Muscle of leg (tissue), 11 donors: ENCODE results near the gene KRT5. TPM values are rescaled to one million over a fixed set of nuclear protein-coding genes. Genes with fewer than 3 reads are reported as not detected.
A peak's percentile ranks its signal among the peaks of the same experiment; 100 is the strongest.

Experiments used
- DNase-seq: peaks from one replicate; pipeline ENCODE4 v3.0.0; 2013
- H3K27ac ChIP-seq: one replicate; pipeline ENCODE4 v1.5.1; 2013; ENCODE audit warnings: mild to moderate bottlenecking, low read length, control low read depth
- H3K27me3 ChIP-seq: one replicate; pipeline ENCODE4 v1.6.1; 2013; ENCODE audit warnings: low read length; ENCODE audit not compliant: control insufficient read depth, insufficient read depth
- H3K36me3 ChIP-seq: one replicate; pipeline ENCODE4 v1.6.1; 2013; ENCODE audit warnings: low read length; ENCODE audit not compliant: control insufficient read depth, insufficient read depth
- H3K4me1 ChIP-seq: one replicate; pipeline ENCODE4 v1.6.1; 2013; ENCODE audit warnings: low read length; ENCODE audit not compliant: control insufficient read depth, insufficient read depth
- H3K4me3 ChIP-seq: one replicate; pipeline ENCODE4 v1.5.1; 2013; ENCODE audit warnings: low read length, control low read depth
- H3K9me3 ChIP-seq: replicated peaks from 2 replicates; pipeline ENCODE4 v1.6.1; 2013; ENCODE audit warnings: low read depth, low read length; ENCODE audit not compliant: control insufficient read depth
- WGBS: methylation state at CpG from one replicate; pipeline ENCODE4 v1.1.5; 2013; ENCODE audit warnings: missing lambda C conversion rate; ENCODE audit not compliant: insufficient coverage; 5-methylcytosine and 5-hydroxymethylcytosine counted together
- polyA plus RNA-seq, 8 donors: library from polyadenylated mRNA; unstranded; fragments of 120-200 nt; gene quantifications; one replicate each; pipeline versions ENCODE4 v1.2.1 to v1.2.3, GENCODE V29; 2013; ENCODE audit warnings: inconsistent platforms in 1 of 8, low replicate concordance in 1 of 8; ENCODE audit not compliant: insufficient read length in 8 of 8, insufficient read depth in 1 of 8
- total RNA-seq: library from RNA; stranded (reverse); fragments of 120-200 nt; gene quantifications from one replicate; pipeline ENCODE4 v1.2.4, GENCODE V29; 2013

The KRT5 gene
- total and polyA plus RNA-seq, 9 donors, result 0.21 to 383 (median 0.66) TPM

DNA sequence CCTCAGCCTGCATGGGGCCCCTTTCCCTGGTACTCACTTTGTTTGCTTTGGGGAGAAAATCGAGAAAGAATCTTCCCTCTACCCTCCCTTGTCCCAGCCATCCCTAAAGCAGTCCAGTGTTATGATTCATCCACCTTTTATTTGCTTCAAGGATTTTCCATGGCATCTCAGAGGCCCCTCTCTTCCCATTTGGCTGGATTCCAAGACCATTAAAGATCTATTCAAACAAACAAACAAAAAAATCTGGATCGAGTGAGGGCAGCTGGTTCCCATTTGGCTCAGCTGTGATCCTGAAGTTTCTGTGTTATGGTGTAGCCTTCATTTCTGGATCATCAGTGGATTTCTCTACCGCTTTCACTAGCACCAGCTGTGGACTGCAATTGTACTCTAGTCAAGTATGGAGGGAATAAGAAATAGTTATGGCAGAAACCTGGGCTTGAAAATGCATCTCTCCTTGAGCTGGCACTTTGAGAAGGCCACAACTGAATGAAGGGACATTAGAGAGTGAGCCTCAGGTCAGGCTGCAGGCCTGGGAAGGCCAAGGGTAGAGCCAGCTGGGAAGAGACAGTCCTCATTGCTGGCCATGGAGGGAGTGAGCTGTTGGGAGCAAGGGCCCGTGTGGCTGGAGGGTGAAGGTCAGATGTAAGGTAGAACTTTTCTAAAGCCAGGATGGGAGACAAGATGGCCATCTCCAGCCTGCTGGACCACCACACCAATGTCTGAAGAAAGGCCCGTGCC, 19.1 kb upstream of the KRT5 start:
- DNase-seq, result peak; percentile 80
- H3K27me3 ChIP-seq, result no peaks in the 10 kb centered on the region
- H3K4me1 ChIP-seq, result peaks cover 30% of the 10 kb centered on the region
- no peaks in the 10 kb centered on the region for H3K36me3 ChIP-seq
- H3K4me3 ChIP-seq, result no peak overlapping the region
- peak overlapping the region; percentile 9 for H3K27ac ChIP-seq
- no peaks in the 10 kb centered on the region for H3K9me3 ChIP-seq
- 55% methylated on average over 3 of the region's 5 CpGs for WGBS

DNA sequence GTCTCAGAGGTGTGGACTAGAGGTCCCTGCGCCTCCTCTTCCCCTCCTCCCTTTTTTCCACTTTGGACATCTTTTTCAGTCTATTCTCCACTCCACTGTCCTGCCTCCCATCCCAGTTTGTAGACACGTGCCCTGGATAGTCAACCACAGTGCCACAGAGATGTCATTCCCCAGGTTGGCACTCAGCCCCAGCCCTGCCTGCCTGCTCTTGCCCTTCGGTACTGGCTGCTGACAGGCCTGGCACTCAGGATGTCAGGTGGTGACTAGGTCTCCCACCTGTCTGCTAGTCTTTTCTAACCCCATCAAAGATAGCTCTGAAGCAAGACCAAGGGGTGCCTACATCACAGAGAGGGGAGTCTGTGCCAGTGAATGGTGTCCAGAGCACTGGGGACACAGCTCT, 16.9 kb upstream of the KRT5 start:
- Histone ChIP-seq H3K9me3 (no peaks in the 10 kb centered on the region), H3K36me3 (no peaks in the 10 kb centered on the region)
- 87% methylated on average over 3 of the region's 3 CpGs for WGBS

DNA sequence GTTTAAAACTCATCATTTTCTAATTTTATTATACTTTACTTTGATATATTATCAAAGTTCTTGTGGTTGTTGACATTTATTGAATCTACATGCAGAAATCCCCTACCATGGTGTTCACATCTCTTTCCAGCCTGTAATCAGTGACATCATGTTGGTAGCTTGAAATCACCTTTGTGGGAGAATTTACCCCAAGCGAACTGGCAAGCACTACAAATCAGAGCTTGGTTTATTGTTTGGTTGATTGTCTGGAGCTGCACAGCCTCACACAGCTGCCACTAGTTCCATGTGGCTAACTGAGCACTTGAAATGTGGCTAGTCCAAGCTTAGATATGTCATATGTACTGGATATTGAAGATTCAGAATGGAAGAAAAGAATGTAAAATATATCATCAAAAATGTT, 15.4 kb upstream of the KRT5 start:
- Histone ChIP-seq H3K36me3 (no peaks in the 10 kb centered on the region), H3K9me3 (no peaks in the 10 kb centered on the region), H3K4me1 (peaks cover 32% of the 10 kb centered on the region), H3K27me3 (no peaks in the 10 kb centered on the region), H3K27ac (no peak overlapping the region), H3K4me3 (no peak overlapping the region)
- no peak for DNase-seq
- no CpG with 5 or more reads among the region's 1 CpG for WGBS

More for the DNA sequence above, 16.9 kb upstream of the KRT5 start:
- no peak overlapping the region for H3K4me3 ChIP-seq
- no peak overlapping the region for H3K27ac ChIP-seq
- H3K4me1 ChIP-seq, result peaks cover 32% of the 10 kb centered on the region
- no peak for DNase-seq
- H3K27me3 ChIP-seq, result no peaks in the 10 kb centered on the region

DNA sequence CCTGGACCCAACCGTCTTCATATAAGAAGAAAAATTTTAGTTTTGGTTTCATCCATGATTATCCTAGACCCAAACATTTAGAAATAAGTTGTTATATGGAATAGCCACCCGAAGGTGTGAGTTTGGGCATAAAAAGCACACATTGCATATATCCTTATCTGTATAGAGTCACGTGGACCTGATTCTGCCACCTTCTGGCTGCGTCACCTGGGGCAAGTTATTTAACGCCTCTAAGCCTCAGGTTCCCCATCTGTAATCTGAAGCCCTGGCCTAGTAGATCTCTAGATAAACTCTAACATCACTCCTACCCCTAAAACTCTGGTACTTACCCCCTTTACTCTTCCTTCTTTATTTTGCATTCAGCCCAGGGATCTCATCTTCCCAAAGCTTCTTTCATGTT, 14.3 kb upstream of the KRT5 start:
- WGBS, result 81% methylated on average over 3 of the region's 5 CpGs

DNA sequence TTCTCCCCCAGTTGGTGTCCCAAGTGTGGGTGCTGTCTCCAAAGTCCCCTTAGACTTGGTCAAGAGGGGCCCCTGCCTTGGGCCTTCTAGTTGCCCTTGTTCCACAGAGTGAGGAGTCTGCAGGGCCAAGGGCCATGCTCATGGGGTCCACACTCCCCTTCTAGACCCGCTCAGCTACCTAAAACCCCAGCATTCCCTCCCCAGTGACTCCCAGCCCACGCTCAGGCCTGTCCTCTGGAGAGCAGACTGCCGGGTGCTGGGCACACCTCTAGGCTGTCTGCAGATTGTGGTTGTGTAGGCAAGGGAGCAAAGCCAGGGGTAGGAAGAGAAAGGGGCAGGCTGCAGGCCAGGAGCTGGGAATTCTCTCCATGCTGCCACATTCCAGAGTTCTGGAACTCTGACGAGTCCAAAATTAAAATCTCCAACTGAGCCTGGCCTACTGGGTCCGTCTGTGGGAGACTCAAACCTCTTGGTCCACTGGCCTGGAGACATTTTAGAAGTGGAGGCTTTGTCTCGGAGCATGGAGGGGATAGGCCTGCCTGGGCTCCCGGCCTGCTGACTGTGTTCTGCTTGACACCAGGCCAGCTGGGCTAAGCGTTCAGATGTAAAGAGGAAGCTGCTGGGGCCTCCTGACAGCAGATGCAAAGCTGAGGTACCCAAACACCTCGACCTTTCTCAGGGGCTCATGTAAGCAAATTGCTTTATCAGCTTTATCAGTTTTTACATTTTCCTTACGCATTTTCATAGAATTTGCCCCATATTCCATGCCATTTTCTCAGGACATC, 13.7 kb upstream of the KRT5 start:
- H3K4me1 ChIP-seq, result peaks cover 17% of the 10 kb centered on the region
- WGBS, result 32% methylated on average over 6 of the region's 10 CpGs
- H3K4me3 ChIP-seq, result no peak overlapping the region
- H3K27ac ChIP-seq, result no peak overlapping the region
- no peaks in the 10 kb centered on the region for H3K36me3 ChIP-seq
- DNase-seq, result no peak
- H3K27me3 ChIP-seq, result no peaks in the 10 kb centered on the region
- H3K9me3 ChIP-seq, result no peaks in the 10 kb centered on the region

More for the DNA sequence above, 14.3 kb upstream of the KRT5 start:
- DNase-seq, result no peak
- Histone ChIP-seq H3K4me1 (peaks cover 23% of the 10 kb centered on the region), H3K9me3 (no peaks in the 10 kb centered on the region), H3K36me3 (no peaks in the 10 kb centered on the region), H3K27ac (no peak overlapping the region), H3K4me3 (no peak overlapping the region), H3K27me3 (no peaks in the 10 kb centered on the region)

DNA sequence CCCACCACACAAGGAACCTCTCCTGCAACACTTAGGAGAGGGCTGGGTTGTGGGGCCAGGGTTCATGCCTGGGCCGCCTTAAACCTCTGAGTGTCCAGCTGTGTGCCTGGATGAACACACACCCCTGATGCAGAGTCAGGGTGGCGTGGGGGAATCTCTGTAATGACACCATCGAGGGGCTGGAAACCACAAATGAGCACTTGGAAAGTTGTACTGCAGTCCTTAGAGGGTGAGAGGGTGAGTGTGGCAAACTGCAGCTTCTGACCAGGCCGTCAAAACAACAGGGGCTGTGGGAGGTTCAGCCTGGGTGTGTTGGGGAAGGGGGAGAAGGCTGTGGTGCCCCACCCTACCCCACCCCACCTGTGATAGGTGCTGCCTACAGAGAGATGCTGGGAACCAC, 12.4 kb upstream of the KRT5 start:
- Histone ChIP-seq H3K27me3 (no peaks in the 10 kb centered on the region), H3K9me3 (no peaks in the 10 kb centered on the region), H3K4me1 (peaks cover 11% of the 10 kb centered on the region), H3K36me3 (no peaks in the 10 kb centered on the region), H3K27ac (no peak overlapping the region), H3K4me3 (no peak overlapping the region)
- no peak for DNase-seq
- WGBS, result 73% methylated on average over 3 of the region's 4 CpGs

DNA sequence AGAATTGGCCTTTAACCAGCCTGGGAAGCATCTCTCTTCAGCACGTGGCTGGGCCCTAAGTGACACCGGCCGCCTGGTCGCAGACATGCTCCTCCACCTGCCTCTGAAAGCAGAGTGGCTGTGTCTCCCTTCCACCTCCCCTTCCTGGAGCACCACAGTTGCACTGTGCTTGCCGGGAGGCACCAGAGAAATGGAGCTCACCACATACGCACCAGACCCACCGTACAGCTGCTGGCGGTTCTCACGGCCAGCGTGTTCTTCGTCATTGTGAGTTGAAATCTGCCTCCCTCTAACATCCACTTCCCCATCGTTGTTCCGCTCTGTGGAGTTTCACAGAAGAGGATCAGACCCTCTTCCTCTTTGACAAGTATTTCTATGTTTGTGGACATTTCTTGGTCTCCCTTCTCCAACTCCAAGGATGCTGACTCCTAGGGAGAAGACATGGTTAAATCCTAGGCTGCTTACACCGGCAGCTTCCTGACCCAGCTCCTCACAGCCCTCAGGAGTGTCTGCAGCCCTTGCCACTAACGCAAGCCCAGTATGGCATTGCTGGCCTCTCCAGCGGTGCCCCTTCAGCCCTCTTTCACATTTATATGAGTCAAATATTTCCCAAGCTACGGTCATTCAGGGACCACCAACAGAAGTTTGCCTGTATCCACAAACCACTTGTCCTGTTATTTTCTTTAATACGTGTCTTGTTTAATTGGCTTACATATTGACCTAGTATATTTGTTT, 11.5 kb upstream of the KRT5 start:
- H3K27me3 ChIP-seq, result no peaks in the 10 kb centered on the region
- DNase-seq, result peak; percentile 37
- WGBS, result 66% methylated on average over 11 of the region's 18 CpGs
- no peaks in the 10 kb centered on the region for H3K36me3 ChIP-seq
- H3K9me3 ChIP-seq, result no peaks in the 10 kb centered on the region
- no peak overlapping the region for H3K4me3 ChIP-seq
- H3K27ac ChIP-seq, result no peak overlapping the region
- peaks cover 12% of the 10 kb centered on the region for H3K4me1 ChIP-seq

DNA sequence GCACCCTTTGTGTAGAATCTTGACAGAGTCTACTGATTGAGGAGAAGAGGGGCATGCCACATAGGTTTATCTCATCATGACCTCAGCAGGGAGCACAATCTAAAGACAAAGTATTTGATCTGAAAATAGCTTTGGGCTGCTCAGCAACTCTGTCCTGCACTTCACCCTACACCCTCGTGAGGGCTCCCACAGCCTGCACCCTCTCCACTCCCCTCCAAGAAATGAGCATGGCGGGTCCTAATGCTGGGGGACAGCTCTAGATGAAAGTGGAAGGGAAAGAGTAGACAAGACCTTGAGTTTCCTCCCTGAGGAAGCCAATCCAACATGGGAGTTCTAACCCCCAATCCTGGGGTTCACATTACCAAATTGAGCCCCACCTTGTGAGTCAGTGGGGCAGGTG, 10.7 kb upstream of the KRT5 start:
- DNase-seq, result no peak

DNA sequence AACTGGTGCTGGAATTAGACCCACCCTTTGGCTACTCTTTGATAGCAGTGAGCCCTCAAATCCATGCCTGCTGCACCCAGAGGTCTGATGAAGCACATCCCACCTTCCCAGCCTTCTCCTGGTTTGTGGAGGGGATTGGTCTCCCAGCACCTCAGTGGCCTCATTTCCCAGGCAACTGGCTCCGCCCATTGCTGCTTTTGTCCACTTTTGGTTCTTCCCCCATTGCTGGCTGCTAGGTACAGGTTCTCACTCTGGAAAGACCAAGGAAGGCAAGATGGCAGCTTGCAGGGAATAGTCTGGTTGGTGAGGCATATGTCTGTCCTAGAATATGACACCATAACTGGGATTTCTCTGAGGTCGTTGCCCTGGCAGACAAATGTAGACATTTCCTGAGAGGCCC, 10.2 kb upstream of the KRT5 start:
- Histone ChIP-seq H3K9me3 (no peaks in the 10 kb centered on the region), H3K27ac (no peak overlapping the region), H3K4me3 (no peak overlapping the region), H3K36me3 (no peaks in the 10 kb centered on the region), H3K4me1 (peaks cover 12% of the 10 kb centered on the region), H3K27me3 (no peaks in the 10 kb centered on the region)
- DNase-seq, result no peak
- 100% methylated on average over 1 of the region's 2 CpGs for WGBS

More for the DNA sequence above, 10.7 kb upstream of the KRT5 start:
- H3K36me3 ChIP-seq, result no peaks in the 10 kb centered on the region
- H3K27ac ChIP-seq, result no peak overlapping the region
- no peak overlapping the region for H3K4me3 ChIP-seq
- peaks cover 12% of the 10 kb centered on the region for H3K4me1 ChIP-seq
- no peaks in the 10 kb centered on the region for H3K27me3 ChIP-seq
- H3K9me3 ChIP-seq, result no peaks in the 10 kb centered on the region
- WGBS, result no CpG with 5 or more reads among the region's 2 CpGs

DNA sequence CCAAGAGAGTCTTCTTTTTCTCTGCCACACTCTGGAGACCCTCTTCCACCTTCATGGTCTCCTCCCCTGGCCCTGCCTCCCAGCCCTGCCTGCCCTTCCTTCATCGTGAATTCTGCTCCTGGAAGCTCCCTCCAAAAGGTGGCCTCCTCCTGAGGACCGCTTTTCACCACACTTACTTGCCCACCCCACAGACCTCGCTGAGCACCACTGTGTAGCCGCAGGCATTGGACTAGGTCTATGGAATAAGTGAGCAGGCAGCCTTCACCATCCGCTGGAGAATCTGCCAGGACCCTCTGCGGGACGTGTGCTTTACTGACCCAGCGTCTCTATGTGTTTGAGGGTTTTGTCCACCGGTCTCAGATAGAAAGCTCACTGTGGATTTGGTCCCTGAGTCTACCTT, 9.7 kb upstream of the KRT5 start:
- 92% methylated on average over 6 of the region's 9 CpGs for WGBS
- H3K27ac ChIP-seq, result no peak overlapping the region
- DNase-seq, result no peak
- no peak overlapping the region for H3K4me3 ChIP-seq
- no peaks in the 10 kb centered on the region for H3K27me3 ChIP-seq
- no peaks in the 10 kb centered on the region for H3K9me3 ChIP-seq
- no peaks in the 10 kb centered on the region for H3K36me3 ChIP-seq
- H3K4me1 ChIP-seq, result peaks cover 17% of the 10 kb centered on the region
